ENCODE results near the gene ACTN1.
"Not testable (repeated sequence)": the region's sequence is repeated elsewhere in the genome, so short reads cannot be mapped to it uniquely, and the experiment has no call there.

Gene ACTN1

DNA sequence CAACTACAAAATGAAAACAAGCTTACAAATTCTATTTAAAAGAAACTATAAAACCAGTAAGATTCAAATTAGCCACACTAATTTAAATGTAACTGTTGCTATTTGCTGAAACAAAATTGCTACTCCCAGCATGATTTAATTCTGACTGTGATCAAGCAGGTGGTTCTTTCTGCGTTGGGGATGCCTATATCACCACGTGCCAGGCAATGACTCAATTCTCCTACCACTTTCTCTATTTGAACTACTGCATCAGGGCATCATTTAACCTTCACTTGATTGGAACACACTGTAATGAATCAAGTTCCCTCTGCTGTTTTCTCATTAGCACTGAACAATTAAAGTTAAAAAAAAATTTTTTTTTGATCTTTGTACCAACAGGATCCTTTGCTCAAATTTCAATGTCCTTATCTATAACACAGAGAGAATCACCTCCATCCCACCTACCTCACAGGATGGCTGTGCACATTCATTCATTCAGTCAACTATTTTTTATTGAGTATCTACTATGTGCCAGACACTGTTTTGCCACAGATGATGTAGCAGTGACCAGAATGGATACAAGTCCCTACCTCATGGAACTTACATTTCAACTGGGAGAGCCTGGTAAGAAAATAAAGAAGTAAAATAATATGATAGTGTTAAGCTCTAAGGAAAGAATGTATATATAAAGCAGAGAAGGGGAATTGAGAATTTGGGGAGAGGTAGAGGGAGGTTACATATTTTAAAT is 8.0 kb upstream of the ACTN1 start:
- no peak for DNase-seq (ENCODE audit: low read depth)

DNA sequence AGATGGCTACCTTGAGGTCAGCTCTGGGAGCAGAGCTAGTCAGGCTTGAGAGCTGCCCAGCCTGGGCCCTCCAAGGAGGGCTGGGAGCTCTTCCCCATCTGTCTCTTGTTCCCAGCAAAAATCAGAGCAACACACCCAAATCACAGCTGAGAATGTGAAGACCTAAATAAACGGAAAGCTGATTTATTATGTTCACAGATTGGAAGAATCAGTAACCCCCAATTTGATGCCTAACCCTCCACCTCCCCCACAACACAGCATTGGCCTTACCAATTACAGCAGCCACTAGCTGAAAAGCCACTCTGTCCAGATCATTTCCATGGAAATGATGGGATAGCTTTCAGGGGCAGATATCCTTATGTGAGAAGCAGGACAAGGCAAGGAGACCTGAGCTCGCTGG is 7.1 kb upstream of the ACTN1 start:
- DNase-seq (ENCODE audit: low read depth), result no peak

DNA sequence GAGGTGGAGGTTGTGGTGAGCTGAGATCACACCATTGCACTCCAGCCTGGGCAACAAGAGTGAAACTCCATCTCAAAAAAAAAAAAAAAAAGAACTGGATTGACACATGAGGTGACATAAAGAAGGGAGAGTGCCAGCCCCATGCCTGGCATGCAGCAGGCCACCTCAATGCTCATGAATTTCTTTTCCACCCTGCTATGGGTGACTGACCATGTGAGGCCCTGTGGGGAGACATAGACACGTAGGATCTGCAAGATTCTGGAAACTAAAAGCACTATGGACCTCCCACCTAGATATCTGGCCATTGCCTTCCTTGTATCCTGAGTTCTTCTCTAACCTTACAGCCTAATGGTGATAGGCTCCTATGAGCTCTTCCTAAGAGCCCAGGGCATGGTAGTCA is 5.6 kb upstream of the ACTN1 start:
- no peak for DNase-seq (ENCODE audit: low read depth)

DNA sequence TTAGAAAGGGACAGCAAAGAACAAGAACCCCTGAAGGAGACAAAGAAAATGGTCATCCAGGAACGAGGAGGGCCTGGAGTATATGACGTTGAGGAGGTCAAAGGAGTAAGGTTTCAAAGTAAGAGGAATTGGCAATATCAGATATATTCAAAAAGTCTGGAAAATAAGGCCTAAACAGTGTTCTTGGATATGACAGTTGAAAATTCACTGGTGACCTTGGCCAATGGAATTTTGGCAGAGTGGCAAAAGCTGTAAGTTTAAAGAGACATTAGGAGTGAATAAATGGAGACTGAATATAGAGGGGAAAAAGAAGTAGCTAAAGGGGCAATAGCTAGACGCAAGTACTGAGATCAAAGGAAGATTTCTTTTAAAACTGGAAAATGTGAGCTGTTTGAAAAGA is 4.1 kb upstream of the ACTN1 start:
- DNase-seq (ENCODE audit: low read depth), result no peak

DNA sequence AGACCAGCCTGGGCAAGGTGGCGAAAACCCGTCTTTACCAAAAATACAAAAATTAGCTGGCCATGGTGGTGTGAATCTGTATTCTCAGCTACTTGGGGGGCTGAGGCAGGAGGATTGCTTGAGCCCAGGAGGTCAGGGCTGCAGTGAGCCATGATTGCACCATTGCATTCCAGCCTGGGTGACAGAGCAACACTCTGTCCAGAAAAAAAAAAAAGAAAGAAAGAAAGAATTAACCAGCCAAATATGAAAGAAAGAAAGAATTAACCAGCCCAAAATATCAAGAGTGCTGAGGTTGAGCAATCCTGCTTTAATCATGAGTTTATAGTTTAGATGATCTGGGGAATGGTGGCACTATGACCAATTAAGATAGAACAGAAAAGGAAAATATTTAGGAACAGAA is 3.5 kb upstream of the ACTN1 start:
- DNase-seq (ENCODE audit: low read depth), result no peak

DNA sequence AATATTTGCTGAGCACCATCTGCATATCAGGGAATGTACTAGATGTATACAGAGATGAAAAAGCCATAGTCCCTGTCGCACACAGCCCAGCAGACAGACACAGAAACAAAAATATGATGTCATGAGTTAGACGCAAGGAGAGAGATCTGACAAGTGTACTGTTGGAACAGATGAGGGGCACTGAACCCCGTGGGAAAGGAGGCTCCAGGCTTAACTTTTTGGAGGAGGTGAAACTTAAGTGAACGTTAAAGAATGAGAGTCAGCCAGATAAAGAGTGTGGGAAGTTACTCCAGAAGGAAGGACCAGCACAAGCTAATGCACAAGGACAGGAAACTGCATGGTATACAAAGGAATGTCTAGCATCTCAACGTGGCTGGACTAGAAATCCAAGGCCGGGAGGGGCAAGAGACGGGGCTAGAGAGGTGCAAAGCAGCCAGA is 2.5 kb upstream of the ACTN1 start:
- DNase-seq (ENCODE audit: low read depth), result no peak

DNA sequence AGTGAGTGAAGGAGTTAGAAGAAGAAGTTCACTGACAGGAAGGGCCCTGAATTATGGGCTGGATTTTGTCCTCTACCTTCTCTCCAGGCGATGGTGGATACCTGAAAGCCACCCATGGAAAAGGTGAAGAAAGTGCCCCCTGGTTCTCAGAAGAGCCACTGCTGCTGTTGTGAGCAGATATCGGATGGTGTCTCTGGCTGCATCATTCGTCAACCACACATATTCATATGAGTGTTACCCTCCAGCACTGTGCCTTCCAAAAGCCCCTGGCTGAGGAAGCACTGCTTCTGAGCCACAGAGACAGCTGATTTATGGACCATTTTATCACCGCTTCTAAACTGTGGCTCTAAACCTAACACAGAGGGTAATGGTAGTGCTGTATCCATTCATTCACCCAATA is 2.0 kb upstream of the ACTN1 start:
- no peak for DNase-seq (ENCODE audit: low read depth)

DNA sequence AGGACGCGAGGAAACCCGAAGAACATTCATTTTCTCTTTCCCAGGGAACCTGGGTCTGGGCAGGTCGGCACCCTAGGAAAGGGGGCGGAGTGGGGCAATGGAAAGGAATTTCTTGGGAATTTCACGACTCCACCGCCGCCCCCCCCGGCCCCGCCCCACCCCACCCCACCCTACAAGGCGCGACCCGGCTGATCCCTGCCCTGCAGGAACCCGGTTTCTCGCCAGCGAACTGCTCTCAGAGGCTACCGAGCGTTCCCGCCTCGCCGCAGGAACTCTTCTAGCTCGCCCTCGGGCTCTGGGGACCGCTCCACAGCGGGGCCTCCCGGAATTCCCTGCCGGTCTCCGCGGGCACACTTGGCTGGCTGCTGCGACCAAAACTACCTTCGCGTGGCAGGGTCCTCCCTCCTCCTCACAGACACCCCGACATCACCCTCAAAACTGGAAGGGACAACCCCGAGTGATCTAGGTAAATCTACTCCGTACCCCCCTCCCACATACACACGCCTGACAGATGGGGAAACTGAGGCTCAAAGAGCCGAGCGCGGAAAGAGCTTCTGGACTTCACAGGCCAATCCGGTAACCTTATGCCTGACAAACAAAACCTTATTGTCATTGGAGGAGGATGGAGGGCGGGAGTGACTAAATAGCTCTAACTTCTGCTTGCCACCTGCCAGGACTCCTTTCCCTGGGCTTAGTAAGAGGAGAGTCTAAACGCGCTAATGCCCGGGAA is 785 bp upstream of the ACTN1 start:
- DNase-seq (ENCODE audit: low read depth), result no peak

DNA sequence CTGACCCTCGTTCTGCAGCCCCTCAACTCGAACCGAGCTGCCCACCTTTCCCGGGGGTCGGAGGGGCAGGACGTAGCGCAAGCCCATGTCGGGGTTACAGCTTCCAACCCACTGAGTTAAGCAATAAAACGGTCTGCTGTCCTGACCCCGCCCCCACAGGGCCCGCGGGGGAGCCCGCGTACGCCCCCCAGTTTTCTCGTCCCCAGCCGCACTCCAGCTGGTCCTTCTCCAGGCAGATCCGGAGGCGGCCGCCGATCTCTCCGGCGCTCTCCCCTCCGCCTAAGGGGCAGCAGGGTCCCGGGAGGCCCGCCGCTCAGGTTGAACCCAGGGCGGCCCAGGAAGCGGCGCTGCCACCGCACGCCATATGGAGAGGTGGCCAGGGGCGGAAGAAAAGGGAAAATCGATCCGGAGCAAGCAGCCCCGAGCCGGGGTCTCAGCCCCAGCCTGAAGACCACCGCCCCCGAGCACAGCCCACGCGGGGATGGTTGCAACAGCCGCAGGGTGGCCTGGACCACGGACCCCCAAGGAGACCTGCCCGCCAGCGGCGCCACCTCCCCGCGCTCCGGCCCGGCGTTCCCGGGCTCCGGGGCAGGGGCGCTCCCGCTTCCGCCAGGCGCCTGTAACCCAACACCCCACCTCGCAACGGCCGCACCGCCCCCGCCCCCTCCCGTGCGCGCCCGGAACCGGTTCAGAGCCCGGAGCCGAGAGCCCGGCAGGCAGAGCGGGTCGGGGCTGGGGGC is 760 bp downstream of the ACTN1 start:
- peak; percentile 16 for DNase-seq (ENCODE audit: low read depth)

DNA sequence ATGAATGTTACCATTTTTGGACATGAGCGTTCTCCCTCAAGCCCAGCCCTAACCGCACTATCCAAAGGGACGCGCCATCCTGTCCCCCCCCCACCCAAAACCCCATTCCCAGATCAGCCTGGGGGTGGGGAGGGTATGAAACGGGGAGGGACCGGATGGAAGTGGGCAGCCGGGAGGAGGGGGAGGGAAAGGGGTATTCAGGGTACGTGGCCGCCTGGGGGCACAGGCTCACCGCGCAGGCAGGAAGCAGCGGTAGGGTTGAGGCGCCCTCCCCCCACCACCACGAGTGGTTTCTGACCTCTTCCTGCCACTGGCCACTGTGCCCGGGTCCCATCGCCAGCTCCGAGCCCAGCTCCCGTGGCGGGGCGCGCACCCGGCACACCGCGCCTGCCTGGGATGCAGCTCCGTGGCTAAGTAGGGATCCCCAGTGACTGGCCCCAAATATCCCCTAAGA is 1.4 kb downstream of the ACTN1 start:
- DNase-seq (ENCODE audit: low read depth), result no peak

DNA sequence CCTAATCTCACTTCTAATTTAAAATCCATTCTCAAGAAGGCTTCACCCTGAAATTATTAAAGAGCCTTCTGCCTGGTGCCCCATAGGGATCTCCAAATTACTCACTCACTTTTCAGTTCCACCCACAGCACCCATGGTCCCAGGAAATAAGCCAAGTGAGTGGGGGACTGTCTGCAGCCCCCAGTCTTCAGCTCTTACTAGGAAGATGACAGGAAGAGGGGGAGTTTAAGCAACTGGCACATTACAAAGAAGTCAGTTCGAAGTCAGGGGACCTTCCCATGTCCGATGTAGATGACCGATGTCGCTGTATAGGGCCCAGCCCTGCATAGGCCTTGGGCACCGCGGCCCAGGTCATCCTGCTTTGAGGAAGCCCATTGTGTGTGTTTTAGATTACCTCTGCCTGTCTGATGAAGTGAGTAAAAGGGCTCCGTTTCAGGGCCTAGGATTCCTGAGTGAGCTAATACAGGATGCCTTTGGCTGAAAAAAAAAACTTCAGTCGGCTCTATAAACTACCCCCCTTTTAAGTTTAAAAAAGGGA is 1.9 kb downstream of the ACTN1 start:
- no peak for DNase-seq (ENCODE audit: low read depth)

DNA sequence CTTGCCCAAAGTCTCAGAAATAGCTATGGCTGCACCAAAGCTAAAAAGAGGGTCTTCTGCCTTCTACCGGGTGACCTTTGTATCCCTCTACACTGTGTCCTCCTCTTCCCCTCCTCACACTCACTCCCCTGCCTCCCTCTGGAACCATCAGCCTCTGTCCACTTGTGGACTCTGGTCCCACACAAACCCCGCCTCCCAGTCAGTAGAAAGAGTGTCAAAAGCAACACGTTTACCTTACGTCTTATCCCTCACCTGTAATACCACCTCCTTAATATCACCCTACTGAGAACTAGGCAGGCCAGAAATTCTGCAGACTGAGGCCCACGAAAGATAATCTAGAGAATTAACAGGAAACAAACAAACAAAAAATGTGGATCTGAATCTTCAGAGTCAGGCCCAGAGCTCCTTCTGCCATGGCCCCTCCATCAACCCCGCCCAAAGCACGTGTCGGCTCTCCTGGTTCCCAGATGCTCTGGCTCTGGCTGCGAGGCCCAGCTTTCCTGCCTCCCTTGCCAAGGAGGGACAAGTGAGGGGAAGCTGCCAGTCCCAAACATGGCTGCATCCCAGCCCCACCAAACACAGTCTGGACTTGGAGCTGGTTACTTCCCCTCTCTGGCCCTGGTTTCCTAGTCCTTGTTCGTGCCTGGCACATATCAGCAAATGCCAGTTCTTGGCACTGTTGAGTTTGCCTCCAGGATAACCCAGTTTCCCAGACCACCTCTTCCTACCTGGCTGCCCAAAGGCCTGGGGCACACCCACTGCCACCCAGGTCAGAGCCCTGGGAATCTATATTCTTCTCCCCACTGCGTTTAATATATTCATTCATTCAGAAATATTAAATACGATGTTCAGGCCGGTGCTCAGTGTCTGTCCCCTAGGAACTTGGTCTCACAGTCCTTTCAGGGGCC is 2.7 kb downstream of the ACTN1 start:
- no peak for DNase-seq (ENCODE audit: low read depth)

DNA sequence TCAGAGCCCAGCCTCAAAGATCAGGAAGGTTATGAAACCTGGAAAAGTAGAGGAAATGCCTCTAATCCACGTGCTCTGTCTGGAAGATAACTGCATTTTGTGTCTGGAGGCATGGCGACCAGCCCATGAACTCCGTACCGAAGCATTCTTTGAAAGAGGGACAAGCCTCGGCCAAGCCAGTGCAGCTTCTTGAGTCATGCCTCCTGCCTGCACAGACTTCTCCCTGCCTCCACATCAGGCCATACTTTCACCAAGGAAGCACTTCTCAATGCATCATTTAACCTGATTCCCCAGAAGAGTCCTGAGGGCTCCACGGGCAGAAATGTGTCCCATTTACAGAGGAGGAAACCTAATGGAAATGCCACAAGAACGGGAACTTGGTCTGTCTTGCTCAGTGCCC is 3.4 kb downstream of the ACTN1 start:
- no peak for DNase-seq (ENCODE audit: low read depth)

DNA sequence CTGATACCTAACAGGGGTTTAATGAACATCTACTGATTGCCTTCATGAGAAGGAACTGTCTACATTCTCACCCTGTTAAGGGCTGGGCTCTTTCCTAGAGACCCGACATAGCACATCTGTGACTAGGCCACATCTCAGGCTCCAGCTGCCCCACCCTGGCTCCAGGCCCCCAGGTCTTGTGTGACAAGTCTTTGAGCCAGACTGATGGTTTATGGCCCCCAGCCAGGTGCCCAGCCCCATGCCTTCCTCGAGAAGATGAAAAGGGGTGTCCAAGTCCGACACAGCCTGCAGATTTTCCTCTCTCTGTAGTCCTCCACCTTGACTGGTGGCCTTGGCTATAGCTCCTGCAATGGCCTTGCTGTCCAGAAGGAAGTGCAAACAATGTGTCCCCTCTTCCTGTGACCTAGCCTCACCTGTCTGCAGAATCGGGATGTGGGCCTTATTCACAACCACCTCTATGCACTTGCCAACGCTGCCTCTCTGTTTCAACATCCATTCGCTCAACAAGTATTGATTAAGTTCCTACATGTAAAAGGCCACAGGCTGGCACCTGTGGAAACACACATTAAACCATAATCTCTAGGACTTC is 4.2 kb downstream of the ACTN1 start:
- no peak for DNase-seq (ENCODE audit: low read depth)

DNA sequence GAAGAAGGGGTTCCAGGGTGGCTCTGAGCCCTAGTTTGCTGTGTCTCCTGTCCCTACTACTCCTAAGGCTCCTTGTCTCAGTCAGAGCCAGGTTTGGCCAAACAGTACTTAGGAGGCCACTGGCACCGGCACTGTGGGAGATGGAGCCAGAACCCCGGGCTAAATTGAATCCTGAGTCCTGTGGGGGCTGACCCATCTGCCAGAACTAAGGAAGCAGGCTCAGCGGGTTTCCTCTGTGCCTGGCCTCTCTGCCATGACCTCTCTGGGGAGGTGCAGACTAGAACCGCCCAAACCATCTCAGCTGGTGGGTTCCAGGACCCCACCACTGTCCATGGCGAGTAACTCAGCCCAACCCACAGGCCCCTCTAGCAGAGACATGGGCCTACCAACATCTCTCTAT is 5.5 kb downstream of the ACTN1 start:
- DNase-seq (ENCODE audit: low read depth), result no peak

DNA sequence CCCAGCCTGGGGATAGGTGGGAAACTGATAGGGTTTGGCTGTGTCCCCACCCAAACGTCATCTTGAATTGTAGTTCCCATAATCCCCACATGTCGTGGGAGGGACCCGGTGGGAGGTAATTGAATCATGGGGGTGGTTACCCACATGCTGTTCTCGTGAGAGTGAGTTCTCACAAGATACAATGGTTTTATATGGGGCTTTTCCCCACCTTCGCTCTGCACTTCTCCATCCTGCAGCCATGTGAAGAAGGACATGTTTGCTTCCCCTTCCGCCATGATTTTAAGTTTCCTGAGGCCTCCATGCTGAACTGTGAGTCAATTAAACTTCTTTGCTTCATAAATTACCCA is 5.9 kb downstream of the ACTN1 start:
- DNase-seq (ENCODE audit: low read depth), result not testable (repeated sequence)

DNA sequence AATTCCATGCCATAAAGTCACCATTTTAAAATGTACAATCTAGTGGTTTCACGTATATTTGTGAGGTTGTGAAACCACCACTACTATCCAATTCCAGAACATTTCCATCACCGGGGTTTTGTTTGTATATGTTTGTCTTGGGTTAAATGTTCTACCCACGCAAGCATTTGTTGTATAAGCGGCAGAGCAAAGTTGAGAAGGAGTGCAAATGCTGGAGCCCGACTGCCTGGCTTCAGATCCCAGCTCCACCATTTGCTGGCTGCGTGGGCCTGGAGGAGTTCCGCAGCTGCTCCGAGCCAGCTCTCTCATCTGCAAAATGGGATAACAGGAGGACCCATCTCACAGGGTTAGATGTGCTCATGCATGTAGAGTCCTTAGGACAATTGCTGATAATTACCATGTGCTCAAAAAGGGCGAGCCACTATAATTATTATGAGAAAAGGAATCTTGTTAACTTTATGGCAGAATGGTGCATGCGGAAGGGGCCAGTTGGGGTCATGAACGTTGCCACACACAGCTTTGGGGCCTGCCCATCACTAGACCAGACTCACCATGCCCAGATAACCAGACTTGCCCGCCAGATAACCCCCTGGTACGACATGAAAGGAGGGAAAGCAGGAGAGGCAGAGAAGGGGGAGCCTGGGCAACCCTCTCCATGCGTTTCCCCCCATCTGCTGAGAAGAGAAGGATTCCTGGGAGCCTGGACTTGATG is 6.4 kb downstream of the ACTN1 start:
- no peak for DNase-seq (ENCODE audit: low read depth)

DNA sequence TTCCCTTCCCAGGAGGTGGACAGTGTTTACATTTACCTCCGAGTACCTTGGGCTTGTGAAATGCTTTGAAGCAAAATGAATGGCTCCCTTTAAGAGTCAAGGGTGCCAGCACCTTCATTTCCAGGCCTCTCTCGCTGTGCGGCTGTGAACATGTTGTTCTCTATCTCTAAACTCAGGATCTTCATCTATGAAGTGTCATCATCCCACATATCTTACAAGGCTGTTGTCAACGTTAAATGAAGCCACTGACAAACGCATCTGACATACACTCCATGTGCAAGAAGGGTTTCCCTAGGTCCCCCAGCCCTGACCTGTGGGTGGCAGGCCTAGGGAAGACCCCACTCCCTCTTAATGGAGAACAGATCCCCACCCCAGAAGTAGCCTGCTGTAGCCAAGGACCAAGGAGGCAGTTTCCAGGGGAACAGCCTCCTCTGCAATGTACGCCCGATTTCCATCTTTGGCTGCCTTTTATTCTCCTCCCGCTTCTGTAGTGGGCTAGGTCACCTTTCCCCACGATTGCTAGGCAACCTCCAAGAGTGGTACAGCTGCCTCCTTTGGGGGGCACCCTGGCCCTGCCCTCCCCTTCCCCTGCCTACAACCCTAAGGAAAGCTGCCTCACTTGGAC is 7.6 kb downstream of the ACTN1 start:
- DNase-seq (ENCODE audit: low read depth), result no peak

DNA sequence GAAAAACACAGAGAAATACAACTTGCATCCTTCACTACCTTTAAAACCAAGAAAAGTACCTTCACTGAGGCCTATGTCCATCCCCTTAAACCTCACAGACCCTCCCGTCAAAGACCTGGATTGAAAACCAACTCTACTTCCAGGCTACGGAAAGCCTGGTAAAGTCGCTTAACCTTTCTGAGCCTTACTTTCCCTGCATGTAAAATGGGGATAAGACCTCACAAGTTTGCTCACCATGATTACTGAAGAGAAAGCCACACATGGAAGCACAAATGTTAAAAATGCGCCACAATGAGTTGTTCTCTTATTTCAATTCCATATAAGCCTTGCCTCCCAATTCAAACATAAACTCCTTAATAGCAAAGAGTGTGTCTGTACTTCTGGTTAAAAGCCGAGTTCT is 8.4 kb downstream of the ACTN1 start:
- no peak for DNase-seq (ENCODE audit: low read depth)

DNA sequence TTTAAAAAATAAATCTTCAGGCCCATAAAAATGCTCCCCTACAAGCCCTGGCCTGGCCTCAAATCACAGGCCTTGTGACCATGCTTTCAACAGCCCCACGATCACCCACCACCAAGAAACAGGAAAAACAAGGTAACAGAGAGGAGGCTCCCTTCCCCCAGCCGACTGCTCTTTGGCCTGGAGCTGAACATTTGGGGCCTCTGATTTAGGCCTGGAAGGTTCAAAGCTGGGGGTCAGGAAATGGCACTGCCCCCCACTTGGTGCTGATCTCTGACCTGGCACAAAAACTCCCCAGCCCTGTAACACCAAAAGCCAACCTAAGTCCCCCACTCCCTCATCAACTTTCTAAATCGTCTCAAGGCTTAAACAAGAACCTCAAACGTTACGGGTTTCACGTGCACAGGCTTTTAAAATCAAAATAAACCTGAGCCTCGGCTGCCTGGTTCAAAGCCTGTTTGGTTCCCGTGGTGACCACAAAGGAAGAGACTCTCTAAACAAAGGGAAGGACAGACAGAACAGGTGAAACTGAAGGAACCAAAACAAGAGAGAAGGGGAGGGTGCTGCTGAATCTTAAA is 9.0 kb downstream of the ACTN1 start:
- no peak for DNase-seq (ENCODE audit: low read depth)
